ENCODE measurements around the gene PLXNA4.

PLXNA4 gene

GRCh38 chr7:132388688-132389087 lies 187.6 kb downstream of the PLXNA4 start:
- no peak for TF ChIP-seq GATA3 (IDR thresholded peaks at IDR 0.05; ENCODE audit: low read depth, low read length)
- TF ChIP-seq GATA2 (IDR thresholded peaks at IDR 0.05; ENCODE audit: low read depth, low read length), result no peak

GRCh38 chr7:132387596-132387995 lies 188.7 kb downstream of the PLXNA4 start:
- peak; percentile 83 for TF ChIP-seq GATA2 (IDR thresholded peaks at IDR 0.05; ENCODE audit: low read depth, low read length)
- TF ChIP-seq GATA3 (IDR thresholded peaks at IDR 0.05; ENCODE audit: low read depth, low read length), result no peak; the same call in 1 of the 2 replicates

- no peak for TF ChIP-seq GATA3 (IDR thresholded peaks at IDR 0.05; ENCODE audit: low read depth, low read length)
- TF ChIP-seq GATA2 (IDR thresholded peaks at IDR 0.05; ENCODE audit: low read depth, low read length), result no peak
Observed at GRCh38 chr7:132386201-132386681, 190.0 kb downstream of the PLXNA4 start.

- no peak for TF ChIP-seq GATA2 (IDR thresholded peaks at IDR 0.05; ENCODE audit: low read depth, low read length)
Observed at GRCh38 chr7:132383962-132384361, 192.3 kb downstream of the PLXNA4 start.

GRCh38 chr7:132381742-132382472 lies 194.4 kb downstream of the PLXNA4 start:
- TF ChIP-seq GATA2 (IDR thresholded peaks at IDR 0.05; ENCODE audit: low read depth, low read length) (peak; percentile 26; the same call in 1 of the 2 replicates), GATA3 (IDR thresholded peaks at IDR 0.05; ENCODE audit: low read depth, low read length) (no peak)

GRCh38 chr7:132380059-132380458 lies 196.2 kb downstream of the PLXNA4 start:
- no peak for TF ChIP-seq GATA3 (IDR thresholded peaks at IDR 0.05; ENCODE audit: low read depth, low read length)
- TF ChIP-seq GATA2 (IDR thresholded peaks at IDR 0.05; ENCODE audit: low read depth, low read length), result no peak

GRCh38 chr7:132379292-132379691 lies 197.0 kb downstream of the PLXNA4 start:
- no peak for TF ChIP-seq GATA2 (IDR thresholded peaks at IDR 0.05; ENCODE audit: low read depth, low read length)
- TF ChIP-seq GATA3 (IDR thresholded peaks at IDR 0.05; ENCODE audit: low read depth, low read length), result no peak

- no peak for TF ChIP-seq GATA3 (IDR thresholded peaks at IDR 0.05; ENCODE audit: low read depth, low read length)
- no peak for TF ChIP-seq GATA2 (IDR thresholded peaks at IDR 0.05; ENCODE audit: low read depth, low read length)
Observed at GRCh38 chr7:132377703-132378584, 198.3 kb downstream of the PLXNA4 start.

- TF ChIP-seq GATA2 (IDR thresholded peaks at IDR 0.05; ENCODE audit: low read depth, low read length) (no peak), GATA3 (IDR thresholded peaks at IDR 0.05; ENCODE audit: low read depth, low read length) (no peak)
Observed at GRCh38 chr7:132377015-132377414, 199.3 kb downstream of the PLXNA4 start.

- TF ChIP-seq GATA2 (IDR thresholded peaks at IDR 0.05; ENCODE audit: low read depth, low read length) (no peak), GATA3 (IDR thresholded peaks at IDR 0.05; ENCODE audit: low read depth, low read length) (no peak)
Observed at GRCh38 chr7:132376361-132377013, 199.8 kb downstream of the PLXNA4 start.

GRCh38 chr7:132373879-132374278 lies 202.4 kb downstream of the PLXNA4 start:
- TF ChIP-seq GATA3 (IDR thresholded peaks at IDR 0.05; ENCODE audit: low read depth, low read length) (no peak), GATA2 (IDR thresholded peaks at IDR 0.05; ENCODE audit: low read depth, low read length) (no peak)

- TF ChIP-seq GATA3 (IDR thresholded peaks at IDR 0.05; ENCODE audit: low read depth, low read length), result no peak
- no peak for TF ChIP-seq GATA2 (IDR thresholded peaks at IDR 0.05; ENCODE audit: low read depth, low read length)
Observed at GRCh38 chr7:132373041-132373440, 203.2 kb downstream of the PLXNA4 start.

GRCh38 chr7:132371948-132372347 lies 204.3 kb downstream of the PLXNA4 start:
- TF ChIP-seq GATA2 (IDR thresholded peaks at IDR 0.05; ENCODE audit: low read depth, low read length), result peak; percentile 22; the same call in 1 of the 2 replicates
- no peak for TF ChIP-seq GATA3 (IDR thresholded peaks at IDR 0.05; ENCODE audit: low read depth, low read length)

Measured in SH-SY5Y (cell line).